ENCODE measurements around the gene WDR37.
"Not testable (repeated sequence)": the region's sequence is repeated elsewhere in the genome, so short reads cannot be mapped to it uniquely, and the experiment has no call there.

Gene WDR37

GRCh38 chr10:1153251-1153763 is 97.1 kb downstream of the WDR37 start:
- DNase-seq (ENCODE audit: low read depth in 2 of 2): no peak

- DNase-seq (ENCODE audit: low read depth in 2 of 2): no peak
These were observed 97.7 kb downstream of the WDR37 start for GRCh38 chr10:1153805-1154351.

- no peak for DNase-seq (ENCODE audit: low read depth in 2 of 2)
These were observed 98.5 kb downstream of the WDR37 start for GRCh38 chr10:1154531-1155295.

GRCh38 chr10:1155791-1156615 is 99.8 kb downstream of the WDR37 start:
- DNase-seq (ENCODE audit: low read depth in 2 of 2): no peak

GRCh38 chr10:1156616-1156886 is 100.4 kb downstream of the WDR37 start:
- DNase-seq (ENCODE audit: low read depth in 2 of 2): no peak

GRCh38 chr10:1156921-1157614 is 100.9 kb downstream of the WDR37 start:
- no peak for DNase-seq (ENCODE audit: low read depth in 2 of 2)

GRCh38 chr10:1157615-1157933 is 101.4 kb downstream of the WDR37 start:
- DNase-seq (ENCODE audit: low read depth in 2 of 2): no peak

GRCh38 chr10:1158066-1158465 is 101.9 kb downstream of the WDR37 start:
- DNase-seq (ENCODE audit: low read depth in 2 of 2): no peak

- DNase-seq (ENCODE audit: low read depth in 2 of 2): not testable (repeated sequence)
These were observed 102.4 kb downstream of the WDR37 start for GRCh38 chr10:1158536-1158935.

GRCh38 chr10:1159131-1160061 is 103.2 kb downstream of the WDR37 start:
- DNase-seq (ENCODE audit: low read depth in 2 of 2): no peak

GRCh38 chr10:1160561-1161314 is 104.6 kb downstream of the WDR37 start:
- no peak for DNase-seq (ENCODE audit: low read depth in 2 of 2)

- not testable (repeated sequence) for DNase-seq (ENCODE audit: low read depth in 2 of 2)
These were observed 105.1 kb downstream of the WDR37 start for GRCh38 chr10:1161315-1161673.

GRCh38 chr10:1162481-1163203 is 106.5 kb downstream of the WDR37 start:
- DNase-seq (ENCODE audit: low read depth in 2 of 2): no peak

- no peak for DNase-seq (ENCODE audit: low read depth in 2 of 2)
These were observed 107.0 kb downstream of the WDR37 start for GRCh38 chr10:1163204-1163660.

- DNase-seq (ENCODE audit: low read depth in 2 of 2): no peak
These were observed 107.6 kb downstream of the WDR37 start for GRCh38 chr10:1163831-1164230.

GRCh38 chr10:1166101-1166827 is 110.1 kb downstream of the WDR37 start:
- no peak for DNase-seq (ENCODE audit: low read depth in 2 of 2)

GRCh38 chr10:1166828-1167275 is 110.7 kb downstream of the WDR37 start:
- DNase-seq (ENCODE audit: low read depth in 2 of 2): no peak

GRCh38 chr10:1168763-1169162 is 112.6 kb downstream of the WDR37 start:
- no peak for DNase-seq (ENCODE audit: low read depth in 2 of 2)
